Neural progenitor cell (in vitro differentiated cells): Measurements from ENCODE around the gene UPK3BL2. TPM values are rescaled to one million over a fixed set of nuclear protein-coding genes. Genes with fewer than 3 reads are reported as not detected.
"Not testable (repeated sequence)": the region's sequence is repeated elsewhere in the genome, so short reads cannot be mapped to it uniquely, and the experiment has no call there.

ENCODE experiments used
- DNase-seq: peaks from one replicate; pipeline ENCODE4 v3.0.0-alpha.2; 2016; ENCODE audit warnings: low spot score
- H2AFZ ChIP-seq: fragments of 200-600 bp; sonication (generic); replicated peaks from 2 replicates; pipeline ENCODE4 v1.6.1; 2016; ENCODE audit warnings: antibody characterized with exemption
- H3F3A ChIP-seq: fragments of 200-600 bp; sonication (generic); 2 replicates; pipeline ENCODE4 v1.6.1; 2016; ENCODE audit warnings: antibody characterized with exemption, low read depth
- H3K27ac ChIP-seq: fragments of 200-600 bp; sonication (generic); 2 replicates; pipeline ENCODE4 v1.5.1; 2016; ENCODE audit warnings: mild to moderate bottlenecking
- H3K27me3 ChIP-seq: fragments of 200-600 bp; sonication (generic); 2 replicates; pipeline ENCODE4 v1.6.1; 2016; ENCODE audit warnings: mild to moderate bottlenecking, moderate library complexity
- H3K36me3 ChIP-seq: fragments of 200-600 bp; sonication (generic); 2 replicates; pipeline ENCODE4 v1.5.1; 2016
- H3K4me1 ChIP-seq: fragments of 200-600 bp; sonication (generic); 2 replicates; pipeline ENCODE4 v1.6.1; 2016; ENCODE audit warnings: mixed run types
- H3K4me2 ChIP-seq: fragments of 200-600 bp; sonication (generic); 2 replicates; pipeline ENCODE4 v1.6.1; 2016
- H3K4me3 ChIP-seq: fragments of 200-600 bp; sonication (generic); 2 replicates; pipeline ENCODE4 v1.5.1; 2016
- H3K79me2 ChIP-seq: fragments of 200-600 bp; sonication (generic); 2 replicates; pipeline ENCODE4 v1.6.1; 2016; ENCODE audit warnings: low read depth
- H3K9ac ChIP-seq: fragments of 200-600 bp; sonication (generic); 2 replicates; pipeline ENCODE4 v1.6.1; 2016
- H3K9me3 ChIP-seq: fragments of 200-600 bp; sonication (generic); 2 replicates; pipeline ENCODE4 v1.5.1; 2016; ENCODE audit warnings: low read depth
- H4K20me1 ChIP-seq: fragments of 200-600 bp; sonication (generic); 2 replicates; pipeline ENCODE4 v1.6.1; 2016; ENCODE audit warnings: low read depth
- H3K27ac Mint-ChIP-seq: 3 replicates; pipeline ENCODE4 v1.8.0; 2021; ENCODE audit warnings: mixed read lengths
- H3K27me3 Mint-ChIP-seq: 2 replicates; pipeline ENCODE4 v1.8.0; 2022; ENCODE audit warnings: low read depth, mild to moderate bottlenecking, inconsistent platforms, moderate library complexity, mixed read lengths; ENCODE audit not compliant: insufficient read depth
- H3K36me3 Mint-ChIP-seq: 3 replicates; pipeline ENCODE4 v1.8.0; 2021; ENCODE audit warnings: mixed read lengths
- H3K4me1 Mint-ChIP-seq: 3 replicates; pipeline ENCODE4 v1.8.0; 2021; ENCODE audit warnings: mixed read lengths
- H3K4me3 Mint-ChIP-seq: 3 replicates; pipeline ENCODE4 v1.8.0; 2021; ENCODE audit warnings: mild to moderate bottlenecking, moderate library complexity, mixed read lengths
- H3K9me3 Mint-ChIP-seq: 3 replicates; pipeline ENCODE4 v1.8.0; 2020; ENCODE audit warnings: mixed read lengths
- total RNA-seq: library from RNA; depleted of rRNA; stranded (reverse); fragments of >200 nt; gene quantifications from 2 replicates; pipeline ENCODE4 v1.2.3, GENCODE V29; 2015; ENCODE audit warnings: low replicate concordance

The UPK3BL2 gene
- total RNA-seq = 0.21 and 0.77 TPM in 2 replicates

- not testable (repeated sequence) for H3K4me1 Mint-ChIP-seq, DNase-seq, H3K4me1 ChIP-seq, H3K27me3 Mint-ChIP-seq, H3K79me2 ChIP-seq, H3K9ac ChIP-seq, H3F3A ChIP-seq, H3K27me3 ChIP-seq, H3K36me3 Mint-ChIP-seq, H3K4me2 ChIP-seq, H3K36me3 ChIP-seq, H3K4me3 Mint-ChIP-seq, H3K27ac Mint-ChIP-seq, H3K9me3 ChIP-seq, H3K27ac ChIP-seq, H3K4me3 ChIP-seq, H2AFZ ChIP-seq, H4K20me1 ChIP-seq, H3K9me3 Mint-ChIP-seq
These were observed at the start of gene UPK3BL2 for GRCh38 chr7:102543596-102543995. TSS of gene UPK3BL2 (minus strand) at chr7:102543696. CDS start at chr7:102543636, 60 bp downstream.

GRCh38 chr7:102592477-102593019 lies 49.1 kb upstream of the UPK3BL2 start:
- H3K36me3 ChIP-seq, H4K20me1 ChIP-seq, H3F3A ChIP-seq, H3K27ac ChIP-seq, H3K36me3 Mint-ChIP-seq, H3K79me2 ChIP-seq, H3K4me3 ChIP-seq, H3K4me2 ChIP-seq, H3K27me3 ChIP-seq, H3K9ac ChIP-seq, H3K27ac Mint-ChIP-seq, H3K4me3 Mint-ChIP-seq, H3K27me3 Mint-ChIP-seq, H3K4me1 Mint-ChIP-seq, H3K9me3 Mint-ChIP-seq, DNase-seq, H2AFZ ChIP-seq, H3K9me3 ChIP-seq, H3K4me1 ChIP-seq: not testable (repeated sequence)

- H3K4me1 ChIP-seq, H3K4me1 Mint-ChIP-seq, H3K9me3 ChIP-seq, H3K4me3 Mint-ChIP-seq, H3K27ac Mint-ChIP-seq, H3K36me3 ChIP-seq, H3K9me3 Mint-ChIP-seq, H3K9ac ChIP-seq, H3F3A ChIP-seq, H3K27me3 ChIP-seq, DNase-seq, H3K4me3 ChIP-seq, H3K79me2 ChIP-seq, H4K20me1 ChIP-seq, H3K27me3 Mint-ChIP-seq, H3K4me2 ChIP-seq, H3K36me3 Mint-ChIP-seq, H2AFZ ChIP-seq, H3K27ac ChIP-seq: not testable (repeated sequence)
These were observed 46.4 kb upstream of the UPK3BL2 start for GRCh38 chr7:102589857-102590256.

GRCh38 chr7:102583495-102583894 lies 40.0 kb upstream of the UPK3BL2 start:
- H3K9me3 ChIP-seq, H3K79me2 ChIP-seq, H3K4me3 ChIP-seq, H3K4me3 Mint-ChIP-seq, H3K27ac Mint-ChIP-seq, H3K27me3 ChIP-seq, H3K27me3 Mint-ChIP-seq, H3K9ac ChIP-seq, H3K27ac ChIP-seq, H3K9me3 Mint-ChIP-seq, H2AFZ ChIP-seq, H3K4me1 Mint-ChIP-seq, H3F3A ChIP-seq, DNase-seq, H3K4me2 ChIP-seq, H3K4me1 ChIP-seq, H3K36me3 ChIP-seq, H3K36me3 Mint-ChIP-seq, H4K20me1 ChIP-seq: not testable (repeated sequence)

- H3K36me3 Mint-ChIP-seq, H3K27ac ChIP-seq, H3K9me3 Mint-ChIP-seq, H3K9me3 ChIP-seq, H4K20me1 ChIP-seq, H3K27me3 ChIP-seq, H3K4me3 Mint-ChIP-seq, H3K4me1 Mint-ChIP-seq, H3K36me3 ChIP-seq, H3K27me3 Mint-ChIP-seq, H2AFZ ChIP-seq, H3K79me2 ChIP-seq, H3K4me2 ChIP-seq, DNase-seq, H3K9ac ChIP-seq, H3K27ac Mint-ChIP-seq, H3K4me1 ChIP-seq, H3K4me3 ChIP-seq, H3F3A ChIP-seq: not testable (repeated sequence)
These were observed 38.2 kb upstream of the UPK3BL2 start for GRCh38 chr7:102581722-102582121.

- H3K4me3 Mint-ChIP-seq = not testable (repeated sequence)
These were observed 35.0 kb upstream of the UPK3BL2 start for GRCh38 chr7:102578486-102578885.

GRCh38 chr7:102577315-102578240 lies 34.1 kb upstream of the UPK3BL2 start:
- not testable (repeated sequence) for H3K4me1 Mint-ChIP-seq

More at GRCh38 chr7:102578486-102578885, 35.0 kb upstream of the UPK3BL2 start:
- not testable (repeated sequence) for H3K27me3 ChIP-seq, H3K79me2 ChIP-seq, H3K4me2 ChIP-seq, H4K20me1 ChIP-seq, H3K27ac Mint-ChIP-seq, H3K4me1 ChIP-seq, H3K36me3 Mint-ChIP-seq, H2AFZ ChIP-seq, H3K9me3 Mint-ChIP-seq, H3K9me3 ChIP-seq, H3K4me1 Mint-ChIP-seq, H3F3A ChIP-seq, H3K27me3 Mint-ChIP-seq, H3K9ac ChIP-seq, H3K27ac ChIP-seq, H3K36me3 ChIP-seq, H3K4me3 ChIP-seq, DNase-seq

GRCh38 chr7:102576363-102576762 lies 32.9 kb upstream of the UPK3BL2 start:
- not testable (repeated sequence) for H3K27ac ChIP-seq, H3K4me3 Mint-ChIP-seq

More at GRCh38 chr7:102577315-102578240, 34.1 kb upstream of the UPK3BL2 start:
- not testable (repeated sequence) for H3K27ac ChIP-seq, H3K4me1 ChIP-seq, H3K36me3 ChIP-seq, H2AFZ ChIP-seq, H3K27me3 ChIP-seq, H3K4me2 ChIP-seq, H3K9me3 Mint-ChIP-seq, DNase-seq, H3K36me3 Mint-ChIP-seq, H3K4me3 Mint-ChIP-seq, H3K9me3 ChIP-seq, H3F3A ChIP-seq, H3K79me2 ChIP-seq, H3K9ac ChIP-seq, H3K27me3 Mint-ChIP-seq, H4K20me1 ChIP-seq, H3K27ac Mint-ChIP-seq, H3K4me3 ChIP-seq

More at GRCh38 chr7:102576363-102576762, 32.9 kb upstream of the UPK3BL2 start:
- not testable (repeated sequence) for H3K4me3 ChIP-seq, H3K4me1 Mint-ChIP-seq, H3K9ac ChIP-seq, DNase-seq, H3K36me3 ChIP-seq, H3K9me3 ChIP-seq, H3K27me3 ChIP-seq, H3K9me3 Mint-ChIP-seq, H2AFZ ChIP-seq, H3K79me2 ChIP-seq, H3K4me1 ChIP-seq, H3K36me3 Mint-ChIP-seq, H4K20me1 ChIP-seq, H3K4me2 ChIP-seq, H3K27me3 Mint-ChIP-seq, H3F3A ChIP-seq, H3K27ac Mint-ChIP-seq
